Inflammatory macrophage treated with lipopolysaccharide for 4 hours (primary cell): ENCODE results near the gene PHF3.
A peak's percentile ranks its signal among the peaks of the same experiment; 100 is the strongest.
"Not testable (repeated sequence)": the region's sequence is repeated elsewhere in the genome, so short reads cannot be mapped to it uniquely, and the experiment has no call there.

Source experiments
- DNase-seq: peaks from one replicate; pipeline ENCODE4 v3.0.0-alpha.2; 2020

PHF3 gene

DNA sequence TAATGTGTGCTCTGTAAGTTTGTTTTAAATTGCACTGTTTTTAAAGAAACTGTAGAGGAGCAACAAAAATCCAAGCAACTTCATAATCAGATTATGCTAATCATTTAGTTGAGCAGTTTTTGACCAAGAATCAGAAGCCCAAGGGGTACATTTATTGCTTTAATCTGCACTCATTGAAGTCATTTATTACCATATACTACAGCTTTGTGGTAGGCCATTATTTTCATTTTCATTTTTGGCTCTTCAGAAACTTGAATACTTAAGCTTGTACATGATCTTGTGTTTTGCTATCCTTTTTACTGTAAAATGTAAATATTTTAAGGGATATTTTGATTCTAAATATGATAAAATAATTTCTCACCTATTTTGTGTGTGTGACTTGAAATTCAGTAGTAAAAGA lies 78.5 kb downstream of the PHF3 start:
- no peak for DNase-seq

DNA sequence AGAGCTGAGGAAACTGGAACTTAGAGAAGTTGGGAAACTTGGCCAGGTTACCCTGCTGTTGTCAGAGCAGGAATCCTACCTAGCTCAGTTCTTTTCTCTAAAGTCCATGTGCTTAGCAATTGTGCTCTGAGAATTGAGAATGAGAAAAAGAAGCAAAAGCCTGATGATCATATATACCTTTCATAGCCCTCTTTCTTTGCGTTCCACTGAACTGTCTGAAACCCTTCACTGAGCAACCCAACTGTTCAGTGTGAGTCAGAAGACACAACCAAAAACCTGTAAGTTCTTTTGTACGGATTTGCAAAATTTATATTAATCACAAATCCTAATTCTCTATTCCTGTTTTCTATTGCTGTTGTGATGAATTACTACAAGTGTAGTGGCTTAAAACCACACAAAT lies 80.6 kb downstream of the PHF3 start:
- no peak for DNase-seq

DNA sequence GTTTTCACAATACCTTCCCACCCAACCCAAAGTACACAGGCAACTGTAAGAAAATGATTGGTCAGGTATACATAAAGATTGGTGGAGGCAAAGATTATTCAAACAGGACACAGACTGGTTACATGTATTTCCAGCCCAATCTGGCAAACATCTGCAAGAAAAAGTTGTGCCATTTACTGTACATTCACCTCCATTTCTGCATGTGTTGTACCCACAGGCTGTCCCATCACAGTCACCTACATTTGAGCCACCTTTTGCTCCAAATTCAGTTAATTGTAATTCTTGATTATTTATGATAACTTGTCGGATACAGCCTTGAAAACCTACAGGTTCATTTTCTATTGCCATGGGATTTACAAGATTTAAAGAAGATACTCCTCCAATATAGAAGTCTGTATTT lies 85.6 kb downstream of the PHF3 start:
- DNase-seq: no peak

DNA sequence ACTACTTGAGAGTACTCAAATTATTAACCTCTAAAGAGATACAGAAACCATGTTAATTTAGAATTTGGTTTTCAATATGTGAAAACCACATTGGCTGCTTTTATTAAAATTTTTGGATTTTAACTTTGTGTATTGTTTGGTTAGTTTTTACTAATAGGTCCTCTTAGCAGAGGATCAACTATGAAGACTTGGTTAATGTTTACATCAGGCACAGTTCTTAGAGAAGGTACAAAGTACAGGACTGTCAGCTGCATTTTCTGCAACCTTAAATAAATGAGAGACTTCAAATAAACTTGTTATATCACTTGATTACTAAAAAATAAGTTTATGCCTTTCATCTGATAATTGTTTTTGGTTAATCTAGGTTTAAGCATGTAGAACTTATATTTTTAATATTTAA lies 89.1 kb downstream of the PHF3 start:
- no peak for DNase-seq

DNA sequence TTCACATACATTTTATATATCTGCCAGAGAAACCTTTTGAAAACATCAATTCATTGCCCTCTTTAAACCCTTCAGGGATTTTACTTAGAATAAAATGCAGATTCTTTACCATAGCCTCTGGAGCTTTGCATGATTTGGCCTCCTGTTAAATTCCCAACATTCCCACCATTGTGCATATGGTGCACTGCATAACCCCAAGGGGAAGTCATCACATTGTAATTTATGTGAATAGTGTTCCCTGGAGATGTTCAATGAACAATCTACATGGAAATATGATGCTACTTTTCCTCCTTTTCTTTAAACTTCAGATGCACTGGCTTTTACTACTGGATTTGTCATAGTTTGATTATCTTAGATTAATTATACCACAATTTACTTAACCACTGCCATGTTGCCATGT lies 94.7 kb downstream of the PHF3 start:
- DNase-seq: no peak

DNA sequence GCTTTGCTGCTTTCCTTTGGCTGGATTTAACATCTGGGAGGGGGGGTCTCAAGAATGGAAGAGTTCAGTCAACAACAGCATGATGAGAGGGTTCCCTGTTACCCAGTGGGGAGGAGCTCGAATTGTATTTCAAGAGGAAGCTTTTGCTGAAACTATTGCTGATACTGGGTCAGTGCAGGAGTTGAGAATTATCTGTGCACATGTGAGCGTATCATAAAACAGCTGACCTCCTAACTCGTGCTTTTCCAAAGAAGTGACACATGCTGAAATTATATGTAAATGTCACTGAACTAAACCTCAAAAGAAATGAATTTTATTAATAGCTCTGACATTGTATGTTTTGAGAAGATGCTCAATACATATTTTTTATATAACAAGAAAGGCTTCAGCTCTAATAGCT lies 96.3 kb downstream of the PHF3 start:
- no peak for DNase-seq

DNA sequence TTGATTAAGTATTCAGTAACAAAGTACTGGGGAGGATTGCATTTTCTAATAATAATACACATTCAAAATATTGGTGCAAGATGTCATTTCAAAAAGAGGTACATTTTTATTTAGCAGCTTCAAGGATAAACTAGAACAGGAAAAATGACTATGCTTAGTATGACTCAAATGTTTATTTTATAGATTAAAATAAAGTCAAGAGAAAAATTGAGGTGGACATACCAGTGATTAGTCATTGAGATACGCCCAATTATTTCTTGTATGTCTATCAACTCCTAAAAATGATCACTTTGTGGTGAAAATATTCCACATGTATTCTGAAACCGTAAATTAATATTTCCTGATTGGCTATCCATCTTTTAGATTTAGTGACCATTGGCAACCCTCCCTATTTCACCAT lies 96.7 kb downstream of the PHF3 start:
- no peak for DNase-seq

DNA sequence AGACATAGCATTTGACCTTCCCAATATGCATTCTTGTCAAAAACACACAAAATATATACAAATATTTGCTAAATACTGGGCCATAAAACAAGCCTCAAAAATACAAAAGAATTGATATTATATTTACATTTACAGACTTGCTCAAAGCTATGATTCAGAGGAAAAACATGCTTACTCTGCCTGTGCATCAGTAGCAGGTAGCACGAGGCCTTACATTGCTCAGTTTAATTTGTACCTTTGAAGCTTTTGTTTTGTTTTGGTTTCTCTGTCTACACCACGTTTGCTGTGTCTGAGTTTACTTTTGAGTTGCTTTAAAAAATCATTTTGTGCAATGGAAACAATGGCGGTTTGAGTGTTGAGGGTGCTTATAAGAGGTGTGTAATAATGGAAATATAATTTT lies 99.3 kb downstream of the PHF3 start:
- no peak for DNase-seq

DNA sequence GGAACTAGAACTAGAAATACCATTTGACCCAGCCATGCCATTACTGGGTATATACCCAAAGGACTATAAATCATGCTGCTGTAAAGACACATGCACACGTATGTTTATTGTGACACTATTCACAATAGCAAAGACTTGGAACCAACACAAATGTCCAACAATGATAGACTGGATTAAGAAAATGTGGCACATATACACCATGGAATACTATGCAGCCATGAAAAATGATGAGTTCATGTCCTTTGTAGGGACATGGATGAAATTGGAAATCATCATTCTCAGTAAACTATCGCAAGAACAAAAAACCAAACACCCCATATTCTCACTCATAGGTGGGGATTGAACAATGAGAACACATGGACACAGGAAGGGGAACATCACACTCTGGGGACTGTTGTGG lies 102.6 kb downstream of the PHF3 start:
- not testable (repeated sequence) for DNase-seq

DNA sequence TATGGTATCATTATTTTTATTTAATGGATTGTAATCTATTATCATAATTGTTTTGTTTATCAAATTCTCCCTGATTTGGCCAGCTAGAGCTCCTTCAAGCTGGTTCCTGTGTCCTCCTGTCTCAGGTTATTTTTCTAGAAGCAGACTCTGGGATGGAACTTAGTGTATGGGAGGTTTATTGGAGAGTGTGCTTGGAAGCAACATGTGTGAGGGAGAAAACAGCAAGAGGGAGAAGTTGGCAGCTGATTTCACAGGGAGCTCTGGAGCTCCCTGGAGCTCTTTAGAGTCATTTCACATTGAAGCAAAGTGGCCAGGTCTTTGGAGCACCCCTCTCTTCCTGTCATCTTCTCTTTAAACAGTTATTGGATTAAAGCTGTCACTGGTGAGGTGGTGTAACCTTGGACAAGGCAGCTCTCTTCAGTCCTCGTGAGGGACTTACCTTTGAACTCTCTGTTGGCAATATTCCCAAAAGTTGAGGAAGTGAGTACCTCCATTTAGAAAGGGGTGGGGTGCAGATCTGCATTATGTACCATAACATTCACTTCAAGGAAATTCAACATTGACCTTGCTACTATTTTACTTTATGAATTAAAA lies 103.6 kb downstream of the PHF3 start:
- DNase-seq: no peak

DNA sequence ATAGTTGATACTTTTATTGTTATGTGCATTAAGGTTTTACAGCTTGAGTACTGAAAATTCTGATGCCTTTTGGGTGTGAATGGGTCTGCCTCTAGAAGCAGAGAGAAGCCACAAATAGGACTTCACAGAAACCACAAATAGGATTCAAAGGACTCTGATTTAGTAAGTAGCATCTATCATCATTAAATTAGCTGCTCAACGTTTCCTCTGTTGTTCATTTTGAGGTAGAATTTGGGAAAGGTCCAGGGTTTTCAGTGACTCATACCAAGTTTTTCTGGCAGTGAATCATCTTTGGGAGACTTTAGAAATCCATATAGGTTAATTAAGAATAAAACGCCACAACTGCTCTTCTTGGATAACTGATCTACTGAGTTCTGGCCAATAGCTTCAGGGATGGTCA lies 105.1 kb downstream of the PHF3 start:
- no peak for DNase-seq

DNA sequence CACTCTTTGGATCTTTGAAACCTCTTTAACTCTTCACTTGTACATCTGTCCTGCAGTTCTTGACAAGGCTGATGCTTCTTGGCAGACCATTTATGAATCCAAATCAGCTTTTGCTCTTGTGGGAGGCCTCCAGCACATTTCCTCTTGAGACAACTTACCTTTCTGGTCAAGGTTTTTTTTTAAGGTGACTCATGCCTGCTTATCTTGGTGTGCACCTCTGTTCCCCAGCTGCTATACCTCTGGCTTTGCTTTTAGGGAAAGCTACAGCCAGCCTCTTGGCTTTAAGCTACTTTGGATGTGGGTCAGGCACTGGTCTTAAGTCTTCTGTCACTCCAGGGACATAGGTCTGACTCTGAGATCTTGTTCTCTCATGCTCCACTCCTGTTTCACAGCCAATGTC lies 106.5 kb downstream of the PHF3 start:
- DNase-seq: no peak

DNA sequence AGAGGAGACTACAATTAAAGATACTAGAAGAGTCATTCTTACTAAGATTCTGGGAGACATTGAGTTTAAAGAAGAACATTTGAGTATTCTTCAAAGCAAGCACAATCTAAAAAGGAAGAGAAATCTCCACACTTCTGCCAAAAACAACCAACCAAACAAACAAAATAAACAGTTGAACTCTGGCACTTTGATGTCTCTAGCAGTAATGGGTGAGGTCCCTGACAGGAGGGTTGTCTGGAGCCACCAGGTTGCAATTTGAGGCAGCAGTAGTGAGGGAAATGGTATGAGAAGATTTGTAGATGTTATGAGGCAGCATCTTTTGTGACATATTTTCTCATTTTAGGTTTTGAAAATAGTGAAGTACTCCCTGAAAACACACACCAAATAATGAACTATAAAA lies 108.1 kb downstream of the PHF3 start:
- no peak for DNase-seq

DNA sequence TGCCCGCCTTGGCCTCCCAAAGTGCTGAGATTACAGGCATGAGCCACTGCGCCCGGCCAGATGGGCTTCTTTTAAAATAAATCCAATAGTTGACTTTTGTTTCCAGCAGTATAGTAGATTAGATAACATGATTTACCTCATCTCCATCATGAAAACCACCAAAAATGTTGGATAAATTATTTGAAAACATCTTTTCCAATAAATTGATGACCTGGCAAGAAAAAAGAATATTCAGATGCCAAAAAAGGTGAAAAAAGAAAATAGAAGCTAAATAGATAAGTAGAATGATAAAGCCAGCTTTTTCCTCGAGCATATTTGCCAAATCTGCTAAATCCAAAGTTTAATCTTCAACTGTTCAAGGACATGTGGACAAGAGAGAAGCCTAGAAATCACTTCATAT lies 109.2 kb downstream of the PHF3 start:
- no peak for DNase-seq

DNA sequence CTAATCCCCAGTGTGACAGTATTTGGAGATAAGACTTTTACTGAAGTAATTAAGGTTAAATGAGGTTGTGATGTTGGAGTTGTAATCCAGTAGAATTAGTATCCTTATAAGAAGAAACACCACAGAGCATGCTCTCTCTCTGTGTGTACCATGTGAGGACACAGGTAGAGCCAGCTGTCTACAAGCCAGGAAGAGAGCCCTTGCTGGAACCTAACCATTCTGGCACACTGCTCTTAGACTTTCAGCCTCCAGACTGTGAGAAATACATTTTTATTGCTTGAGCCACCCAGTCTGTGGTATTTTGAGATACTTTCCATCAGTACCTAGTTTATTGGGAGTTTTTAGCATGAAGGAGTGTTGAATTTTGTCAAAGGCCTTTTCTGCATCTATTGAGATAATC lies 110.2 kb downstream of the PHF3 start:
- no peak for DNase-seq

DNA sequence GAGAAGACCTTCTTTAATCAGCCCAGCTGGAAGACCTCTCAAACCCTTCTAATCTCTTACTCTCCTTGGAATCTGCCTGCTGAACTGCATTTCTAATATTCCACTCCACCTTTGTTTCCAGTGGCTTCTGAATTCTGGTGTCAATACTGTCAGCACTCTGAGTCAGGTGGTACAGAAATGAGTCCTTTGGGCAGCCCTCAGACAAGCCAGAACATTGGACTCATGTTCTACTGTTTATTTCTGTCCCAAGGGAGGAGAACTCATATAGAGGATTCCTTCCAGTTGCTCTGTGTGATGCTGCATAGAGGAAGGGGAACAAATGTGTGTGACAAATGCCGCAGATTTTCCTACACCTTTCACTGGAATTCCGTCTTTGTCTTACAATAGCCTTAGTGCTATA lies 114.8 kb downstream of the PHF3 start:
- DNase-seq: no peak

DNA sequence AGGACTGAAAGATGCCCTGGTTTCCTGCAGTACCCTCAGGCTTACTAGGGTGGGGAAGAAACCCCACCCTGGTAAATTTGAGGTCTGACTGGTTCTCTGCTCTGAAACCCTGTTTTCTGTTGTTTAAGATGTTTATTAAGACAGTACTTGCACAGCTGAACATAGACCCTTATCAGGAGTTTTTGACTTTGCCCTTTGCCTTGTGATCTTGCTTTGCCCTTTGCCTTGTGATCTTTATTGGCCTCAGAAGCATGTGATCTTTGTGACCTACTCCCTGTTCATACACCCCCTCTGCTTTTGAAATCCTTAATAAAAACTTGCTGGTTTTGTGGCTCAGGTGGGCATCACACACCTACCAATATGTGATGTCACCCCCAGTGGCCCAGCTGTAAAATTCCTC lies 121.7 kb downstream of the PHF3 start:
- DNase-seq: not testable (repeated sequence)

DNA sequence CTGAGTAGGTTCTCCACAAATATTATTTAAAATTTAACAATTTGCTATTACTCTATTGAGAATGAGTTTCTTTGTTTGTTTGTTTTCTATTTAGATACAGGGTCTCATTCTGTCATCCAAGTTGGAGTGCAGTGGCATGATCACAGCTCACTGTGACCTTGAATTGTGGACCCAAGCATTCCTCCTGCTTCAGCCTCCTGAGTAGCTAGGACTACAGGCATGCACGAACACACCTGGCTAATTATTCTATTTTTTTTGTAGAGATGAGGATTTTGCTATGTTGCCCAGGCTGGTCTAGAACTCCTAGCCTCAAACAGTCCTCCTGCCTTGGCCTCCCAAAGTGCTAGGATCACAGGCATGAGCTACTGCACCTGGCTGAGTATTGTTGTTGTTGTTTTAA lies 122.2 kb downstream of the PHF3 start:
- no peak for DNase-seq

DNA sequence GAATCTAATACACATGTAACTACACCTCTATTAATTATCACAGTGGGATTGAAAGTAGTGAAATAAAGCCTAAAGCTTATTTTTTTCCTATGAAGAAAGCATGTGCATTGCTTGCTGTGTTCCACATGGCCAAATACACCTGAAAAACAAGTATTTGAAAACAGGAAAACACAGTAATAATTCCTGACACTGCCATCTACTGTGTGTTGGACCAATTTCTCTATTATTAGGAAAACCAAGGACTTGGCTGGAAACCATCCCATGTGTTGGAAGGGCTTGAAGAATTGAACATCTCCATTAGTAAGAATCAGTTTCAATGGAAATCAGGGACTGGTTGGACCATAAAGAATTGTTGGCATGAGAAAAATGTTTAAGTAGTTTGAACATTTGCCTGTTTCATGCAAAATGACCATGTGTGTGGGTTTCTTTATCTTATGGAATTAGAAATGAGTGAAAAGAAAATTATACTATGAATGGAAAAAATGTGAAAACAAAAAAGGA lies 124.1 kb downstream of the PHF3 start:
- no peak for DNase-seq

DNA sequence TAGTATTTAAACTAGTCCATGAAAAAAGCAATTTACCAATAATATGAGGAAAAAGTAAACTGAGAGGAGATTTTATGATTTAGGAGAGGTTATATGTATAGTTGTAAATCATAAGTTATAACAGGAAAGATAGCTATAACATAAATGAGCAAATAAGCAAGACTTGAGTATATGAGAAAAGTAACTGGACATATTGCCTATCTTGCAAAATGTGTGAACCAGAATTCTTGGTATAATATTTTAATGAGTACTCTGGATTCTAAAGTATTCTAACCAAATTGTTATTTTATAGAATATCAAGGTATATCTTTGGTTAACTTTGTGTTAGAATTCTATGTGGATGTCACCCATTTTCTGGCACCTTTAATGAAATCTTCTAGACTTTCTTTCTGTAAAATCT lies 124.6 kb downstream of the PHF3 start:
- DNase-seq: no peak

DNA sequence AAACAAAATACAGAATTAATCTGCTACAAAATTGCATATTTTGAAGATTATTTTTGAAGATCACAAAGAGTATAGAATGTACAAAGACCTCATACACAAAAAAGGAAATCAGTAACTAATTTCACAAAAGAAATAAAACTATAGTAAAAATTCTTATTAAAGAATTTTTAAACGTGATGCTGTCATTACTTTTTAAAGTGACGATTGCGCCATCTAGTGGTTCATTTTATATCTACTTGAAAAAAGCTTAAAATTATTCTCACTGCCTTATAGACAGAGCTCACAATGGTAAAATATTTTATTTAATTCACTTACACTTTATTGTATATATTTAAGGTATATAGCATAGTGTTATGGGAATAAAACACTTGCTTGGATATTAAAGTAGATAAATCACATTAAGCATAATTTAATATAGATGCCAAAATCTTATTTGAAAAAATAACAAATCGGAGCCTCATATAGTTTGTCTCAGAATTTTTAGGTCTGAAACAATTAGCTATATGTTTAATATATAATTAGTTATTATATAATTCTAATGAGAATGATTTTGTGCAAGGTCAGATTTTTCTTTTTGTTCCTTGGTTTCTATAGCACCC lies 128.8 kb downstream of the PHF3 start:
- peak; percentile 58 for DNase-seq
